Activated CD4-positive, alpha-beta T cell treated with anti-CD3 and anti-CD28 coated beads for 36 hours (primary cell): ENCODE data around the gene HIP1. TPM values are rescaled to one million over a fixed set of nuclear protein-coding genes. Genes with fewer than 3 reads are reported as not detected.
"Not testable (repeated sequence)": the region's sequence is repeated elsewhere in the genome, so short reads cannot be mapped to it uniquely, and the experiment has no call there.

Source experiments
- ATAC-seq: fragments of 200-7000 bp; cut with Tn5 transposase; one replicate; pipeline ENCODE4 v1.10.0; 2021; ENCODE audit warnings: mild to moderate bottlenecking, moderate library complexity
- CTCF ChIA-PET: fragments of 350-600 bp; sonication (Branson Sonifier 250); formaldehyde crosslinking; loops from one replicate; lab custom pipeline; 2021; ENCODE audit warnings: antibody characterized with exemption; lab: Charles Lee
- POLR2A ChIA-PET: fragments of 350-600 bp; sonication (Branson Sonifier 250); formaldehyde crosslinking; loops from one replicate; lab custom pipeline; 2021; ENCODE audit warnings: antibody characterized with exemption, inconsistent platforms; lab: Charles Lee
- DNase-seq: peaks from one replicate; pipeline ENCODE4 v3.0.0-alpha.2; 2020
- H3K27ac Mint-ChIP-seq: one replicate; pipeline ENCODE4 v1.8.0; 2021; ENCODE audit warnings: mixed read lengths
- H3K27me3 Mint-ChIP-seq: one replicate; pipeline ENCODE4 v1.8.0; 2021; ENCODE audit warnings: mixed read lengths
- H3K36me3 Mint-ChIP-seq: one replicate; pipeline ENCODE4 v1.8.0; 2021; ENCODE audit warnings: low read depth, mixed read lengths
- H3K4me1 Mint-ChIP-seq: one replicate; pipeline ENCODE4 v1.8.0; 2021; ENCODE audit warnings: mixed read lengths
- H3K4me3 Mint-ChIP-seq: one replicate; pipeline ENCODE4 v1.8.0; 2021; ENCODE audit warnings: mild to moderate bottlenecking, moderate library complexity, mixed read lengths
- H3K9me3 Mint-ChIP-seq: one replicate; pipeline ENCODE4 v1.8.0; 2021; ENCODE audit warnings: low read depth, mixed read lengths
- intact Hi-C, 2 experiments: fragments of 100-400 bp; cut with DNase I in 1 of 2; cut with micrococcal nuclease in 1 of 2; formaldehyde crosslinking; loops; one replicate each; pipeline versions ENCODE4 v1.14.2 to v1.15.1; 2022 to 2024; cut with DNase I, micrococcal nuclease
- total RNA-seq, 2 experiments: library from RNA; stranded (reverse); gene quantifications; one replicate each; pipeline ENCODE4 v1.2.3, GENCODE V29; 2021

HIP1 gene
- total RNA-seq, 2 experiments from 2014 or later: 4.1 to 5.0 TPM

DNA sequence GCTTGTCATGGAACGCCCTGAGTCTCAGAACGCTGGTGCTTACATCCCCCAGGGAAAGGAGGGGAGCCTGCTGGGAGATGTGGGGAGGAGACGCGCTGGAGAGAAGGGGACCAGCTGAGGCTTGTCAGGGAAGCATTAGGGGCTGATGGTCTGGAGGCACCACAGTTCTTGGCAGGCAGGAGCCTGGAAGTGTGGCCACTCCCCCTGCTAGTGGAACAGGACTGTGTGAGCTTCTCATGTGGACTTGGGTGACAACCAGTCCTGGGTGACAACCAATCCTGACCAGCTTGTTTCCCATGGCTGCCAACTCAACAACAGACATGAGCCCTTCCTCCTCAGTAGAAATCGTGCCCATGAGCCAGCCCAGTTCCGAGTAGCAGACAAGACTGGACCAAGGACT lies 158.8 kb downstream of the HIP1 start:
- DNase-seq (no peak), ATAC-seq (no peak)
- no peak overlapping the region for H3K27ac Mint-ChIP-seq
- intact Hi-C loops: no loop called here
- H3K4me1 Mint-ChIP-seq: no peaks in the 10 kb centered on the region
- no peaks in the 10 kb centered on the region for H3K36me3 Mint-ChIP-seq
- ChIA-PET POLR2A (no interaction called here), CTCF (no interaction called here)
- H3K4me3 Mint-ChIP-seq: no peak overlapping the region
- no peaks in the 10 kb centered on the region for H3K27me3 Mint-ChIP-seq
- H3K9me3 Mint-ChIP-seq: no peaks in the 10 kb centered on the region

DNA sequence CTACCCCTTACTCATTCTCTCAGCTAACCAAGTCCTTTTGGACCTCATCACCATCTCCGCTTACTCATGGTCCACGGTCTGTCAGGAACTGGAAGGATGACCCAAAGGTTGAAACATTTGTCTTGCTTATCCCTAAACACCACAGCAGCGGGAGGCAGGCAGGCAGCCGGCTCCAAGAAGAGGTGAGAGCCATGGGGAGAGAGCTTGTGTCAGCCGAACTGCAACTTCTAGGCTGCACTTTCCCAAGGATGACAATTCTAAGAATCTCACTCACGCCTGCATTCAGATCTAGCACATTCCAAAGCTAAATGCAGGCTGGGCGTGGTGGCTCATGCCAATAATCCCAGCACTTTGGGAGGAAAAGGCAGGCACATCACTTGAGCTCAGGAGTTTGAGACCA lies 160.7 kb downstream of the HIP1 start:
- no peak for DNase-seq
- ATAC-seq: no peak
- ChIA-PET POLR2A (interaction anchor here (0.7 kb wide), 1 partner anchor 11 kb away, joined by 4 read pairs; no protein-coding TSS in a partner anchor), CTCF (interaction anchor here (0.6 to 0.9 kb wide), 3 partner anchors 10 to 183 kb away, joined by 3 read pairs; no protein-coding TSS in a partner anchor)
- Mint-ChIP-seq H3K27me3 (no peaks in the 10 kb centered on the region), H3K36me3 (no peaks in the 10 kb centered on the region), H3K9me3 (no peaks in the 10 kb centered on the region), H3K4me3 (no peak overlapping the region), H3K4me1 (no peaks in the 10 kb centered on the region), H3K27ac (no peak overlapping the region)
- intact Hi-C loops: no loop called here

- no peaks in the 10 kb centered on the region for H3K27me3 Mint-ChIP-seq
- H3K9me3 Mint-ChIP-seq: no peaks in the 10 kb centered on the region
- ChIA-PET POLR2A (no interaction called here), CTCF (no interaction called here)
- no peaks in the 10 kb centered on the region for H3K4me1 Mint-ChIP-seq
- no peak overlapping the region for H3K4me3 Mint-ChIP-seq
- ATAC-seq (no peak), DNase-seq (no peak)
- intact Hi-C loops: no loop called here
- H3K27ac Mint-ChIP-seq: no peak overlapping the region
- no peaks in the 10 kb centered on the region for H3K36me3 Mint-ChIP-seq
Measured at GRCh38 chr7:75575488-75576121, 163.1 kb downstream of the HIP1 start.

DNA sequence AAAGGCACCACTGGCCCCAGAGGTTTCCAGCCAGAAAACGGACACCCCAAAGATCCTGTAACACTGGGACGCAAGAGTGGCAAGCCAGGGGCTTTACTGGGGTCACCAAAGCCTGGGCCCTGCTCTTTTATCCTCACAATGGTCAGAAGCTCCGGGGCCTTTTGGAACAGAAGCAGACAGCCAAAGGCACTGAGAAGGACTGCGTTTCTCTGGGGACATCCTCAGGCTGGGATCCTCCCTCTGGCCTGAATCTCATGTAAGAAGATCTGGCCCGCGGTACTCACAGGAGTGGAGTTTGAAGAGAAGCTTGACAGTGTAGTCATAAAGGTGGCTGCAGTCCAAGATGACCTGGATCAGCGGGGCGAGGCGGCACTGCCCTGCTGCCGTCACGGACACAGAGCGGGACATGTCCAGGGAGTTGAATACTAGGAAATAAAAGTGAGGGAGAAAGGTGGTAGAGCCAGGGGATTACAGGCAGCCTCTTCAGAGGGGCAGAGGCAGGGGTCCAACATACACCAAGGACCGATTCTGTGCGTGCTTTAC lies 165.2 kb downstream of the HIP1 start:
- ChIA-PET CTCF (no interaction called here), POLR2A (interaction anchor here (0.7 kb wide), 1 partner anchor 266 kb away, joined by 4 read pairs; no protein-coding TSS in a partner anchor)
- no peak for DNase-seq
- Mint-ChIP-seq H3K36me3 (no peaks in the 10 kb centered on the region), H3K27ac (no peak overlapping the region), H3K4me1 (no peaks in the 10 kb centered on the region), H3K4me3 (no peak overlapping the region), H3K27me3 (no peaks in the 10 kb centered on the region), H3K9me3 (no peaks in the 10 kb centered on the region)
- intact Hi-C loops: no loop called here
- ATAC-seq: no peak

GRCh38 chr7:75572814-75573213 lies 165.9 kb downstream of the HIP1 start:
- intact Hi-C loops: no loop called here
- ChIA-PET POLR2A (interaction anchor here (0.7 kb wide), 1 partner anchor 267 kb away, joined by 4 read pairs; no protein-coding TSS in a partner anchor), CTCF (no interaction called here)
- DNase-seq: no peak
- Mint-ChIP-seq H3K4me3 (no peak overlapping the region), H3K4me1 (no peaks in the 10 kb centered on the region), H3K36me3 (no peaks in the 10 kb centered on the region), H3K27ac (no peak overlapping the region), H3K9me3 (no peaks in the 10 kb centered on the region), H3K27me3 (no peaks in the 10 kb centered on the region)
- no peak for ATAC-seq

- ChIA-PET CTCF (no interaction called here), POLR2A (no interaction called here)
- ATAC-seq (no peak), DNase-seq (no peak)
- no peak overlapping the region for H3K4me3 Mint-ChIP-seq
- no peaks in the 10 kb centered on the region for H3K9me3 Mint-ChIP-seq
- no peaks in the 10 kb centered on the region for H3K4me1 Mint-ChIP-seq
- H3K36me3 Mint-ChIP-seq: no peaks in the 10 kb centered on the region
- intact Hi-C loops: no loop called here
- H3K27me3 Mint-ChIP-seq: no peaks in the 10 kb centered on the region
- H3K27ac Mint-ChIP-seq: no peak overlapping the region
Measured at GRCh38 chr7:75572396-75572795, 166.3 kb downstream of the HIP1 start.

- Mint-ChIP-seq H3K4me3 (no peak overlapping the region), H3K36me3 (no peaks in the 10 kb centered on the region), H3K27me3 (no peaks in the 10 kb centered on the region), H3K4me1 (no peaks in the 10 kb centered on the region), H3K27ac (no peak overlapping the region), H3K9me3 (no peaks in the 10 kb centered on the region)
- DNase-seq (no peak), ATAC-seq (no peak)
- intact Hi-C loops: no loop called here
- POLR2A ChIA-PET: no interaction called here
- CTCF ChIA-PET: no interaction called here
Measured at GRCh38 chr7:75571209-75571608, 167.5 kb downstream of the HIP1 start.

DNA sequence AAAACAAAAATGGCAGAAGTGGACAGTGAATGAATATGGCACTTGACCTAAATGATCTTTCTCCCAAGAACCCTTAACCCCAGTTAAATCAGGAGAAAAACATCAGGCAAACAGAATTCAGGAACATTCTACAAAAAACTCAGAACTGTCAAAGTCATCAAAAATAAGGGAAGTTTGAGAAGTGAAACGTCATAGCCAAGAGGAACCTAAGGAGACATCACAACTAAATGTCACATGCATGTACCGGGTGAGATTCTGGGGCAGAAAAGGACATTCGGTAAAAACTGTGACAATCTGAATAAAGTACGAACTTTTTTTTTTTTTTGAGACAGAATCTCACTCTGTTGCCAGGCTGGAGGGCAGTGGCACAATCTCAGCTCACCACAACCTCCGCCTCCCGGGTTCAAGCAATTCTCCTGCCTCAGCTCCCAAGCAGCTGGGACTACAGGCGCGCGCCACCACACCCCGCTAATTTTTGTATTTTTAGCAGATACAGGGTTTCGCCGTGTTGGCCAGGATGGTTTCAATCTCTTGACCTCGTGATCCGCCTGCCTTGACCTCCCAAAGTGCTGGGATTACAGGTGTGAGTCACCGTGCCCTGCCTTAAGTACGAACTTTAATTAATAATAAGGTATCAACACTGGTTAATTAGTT lies 169.0 kb downstream of the HIP1 start:
- intact Hi-C loops, CTCF ChIA-PET, H3K36me3 Mint-ChIP-seq, H3K27ac Mint-ChIP-seq, H3K4me3 Mint-ChIP-seq, H3K4me1 Mint-ChIP-seq, DNase-seq, H3K27me3 Mint-ChIP-seq, H3K9me3 Mint-ChIP-seq, POLR2A ChIA-PET, ATAC-seq: not testable (repeated sequence)

- intact Hi-C loops: no loop called here
- CTCF ChIA-PET: no interaction called here
- H3K9me3 Mint-ChIP-seq: no peaks in the 10 kb centered on the region
Measured at GRCh38 chr7:75567948-75568595, 170.7 kb downstream of the HIP1 start.

GRCh38 chr7:75565132-75565837 lies 173.5 kb downstream of the HIP1 start:
- intact Hi-C loops: no loop called here
- Mint-ChIP-seq H3K4me1 (no peaks in the 10 kb centered on the region), H3K27ac (no peak overlapping the region), H3K36me3 (peaks cover 21% of the 10 kb centered on the region), H3K27me3 (no peaks in the 10 kb centered on the region), H3K4me3 (no peak overlapping the region), H3K9me3 (peaks cover 7% of the 10 kb centered on the region)
- ATAC-seq: no peak
- CTCF ChIA-PET: interaction anchor here (1.0 kb wide), 1 partner anchor 10 kb away, joined by 4 read pairs; no protein-coding TSS in a partner anchor
- POLR2A ChIA-PET: no interaction called here
- DNase-seq: no peak

More at GRCh38 chr7:75567948-75568595, 170.7 kb downstream of the HIP1 start:
- DNase-seq: no peak
- Mint-ChIP-seq H3K36me3 (peaks cover 5% of the 10 kb centered on the region), H3K4me1 (no peaks in the 10 kb centered on the region), H3K4me3 (no peak overlapping the region), H3K27me3 (no peaks in the 10 kb centered on the region), H3K27ac (no peak overlapping the region)
- POLR2A ChIA-PET: interaction anchor here (0.6 kb wide), 1 partner anchor 10 kb away, joined by 4 read pairs; no protein-coding TSS in a partner anchor
- ATAC-seq: no peak

DNA sequence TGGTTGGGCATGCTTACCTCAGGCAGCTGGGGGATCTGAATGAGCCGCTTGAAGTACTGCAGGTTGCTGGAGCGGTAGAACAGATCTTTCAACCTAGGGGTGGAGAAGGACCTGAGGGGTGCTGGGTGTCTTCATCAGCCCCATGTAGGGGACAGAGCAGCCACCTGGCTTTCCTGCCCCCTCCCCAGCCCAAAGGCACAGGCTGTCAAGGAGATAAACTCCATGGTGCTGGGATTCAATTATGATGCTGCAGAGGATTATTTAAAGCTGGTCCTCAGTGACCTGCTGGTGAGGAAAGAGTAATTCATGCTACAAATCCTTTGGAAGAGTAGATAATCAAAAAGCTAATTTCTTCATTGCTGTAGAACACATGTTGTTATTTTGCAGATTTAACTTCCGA lies 175.6 kb downstream of the HIP1 start:
- ChIA-PET CTCF (no interaction called here), POLR2A (no interaction called here)
- ATAC-seq: no peak
- no peak overlapping the region for H3K27ac Mint-ChIP-seq
- no peak overlapping the region for H3K4me3 Mint-ChIP-seq
- H3K27me3 Mint-ChIP-seq: no peaks in the 10 kb centered on the region
- H3K36me3 Mint-ChIP-seq: peaks cover 21% of the 10 kb centered on the region
- DNase-seq: no peak
- no peaks in the 10 kb centered on the region for H3K4me1 Mint-ChIP-seq
- H3K9me3 Mint-ChIP-seq: peaks cover 7% of the 10 kb centered on the region
- intact Hi-C loops: no loop called here
